Heart left ventricle (tissue), 13 donors: ENCODE results near the gene ADCY3.

Experiments used
- CTCF ChIP-seq, 12 donors: fragments of 200-600 bp; sonication (generic) in 4 of 12; IDR thresholded peaks; one replicate each; pipeline versions ENCODE4 v1.5.0 to v1.8.0; 2018 to 2022; ENCODE audit warnings: antibody characterized with exemption in 12 of 12, mild to moderate bottlenecking in 5 of 12
- POLR2A ChIP-seq, 2 donors: fragments of 450-650 bp; IDR thresholded peaks; one replicate each; pipeline ENCODE4 v1.6.1; 2017; ENCODE audit warnings: antibody characterized with exemption in 2 of 2, mild to moderate bottlenecking in 2 of 2, moderate library complexity in 2 of 2
- donor health status: ischemic (EF 13 %, LVEDD 7.1; RV severe dilation, severe dysfunction).
- donor health status: DM: no; HTN: yes; CAD: no.
- donor health status: DM: no; HTN: no; CAD: no.
- donor health status: ischemic (EF 25% LVEDD 6.9; RV normal size, moderate dysfunction).
- donor health status: ischemic (EF 25% LVEDD 5.7; RV mildly dilated, moderate dysfunction).
- donor health status: ischemic (EF 35%, LVEDD 5.7; RV mildly dilated, moderate dysfunction).
- donor health status: nonischemic (EF 11% LVEDD 7.7; RV severe dilation, severe dysfunction).
- donor health status: DM: yes; HTN: yes; CAD: no.
- donor health status: PGD.
- donor health status: ischemic (EF 29% LVEDD 5.4; RV normal size, mild dysfunction).
- donor health status: nonischemic (EF 23%, LVEDD 6.1; RV moderate dilation, normal function).

- TF ChIP-seq CTCF (IDR thresholded peaks at IDR 0.05) (no peak), POLR2A (IDR thresholded peaks at IDR 0.05) (no peak)
Measured at GRCh38 chr2:24853046-24853445, 67.0 kb downstream of the ADCY3 start.
